ENCODE data around the gene KCND1.
A peak's percentile ranks its signal among the peaks of the same experiment; 100 is the strongest.

Gene KCND1

GRCh38 chrX:48971249-48972219, at the start of gene KCND1 (continued):
- no peak for TF ChIP-seq ZNF16 (tag by site-specific recombination; IDR thresholded peaks at IDR 0.05; ENCODE audit: low read depth)
- no peak for TF ChIP-seq MYNN (tag by site-specific recombination; IDR thresholded peaks at IDR 0.05; ENCODE audit: borderline replicate concordance)
- TF ChIP-seq ZBTB44 (tag by site-specific recombination; IDR thresholded peaks at IDR 0.05), result no peak
- peak; percentile 74 for TF ChIP-seq GLIS2 (tag by site-specific recombination; IDR thresholded peaks at IDR 0.05)
- no peak for TF ChIP-seq ZBTB49 (tag by site-specific recombination; IDR thresholded peaks at IDR 0.05; ENCODE audit: low read depth)
- TF ChIP-seq ZNF580 (tag by site-specific recombination; IDR thresholded peaks at IDR 0.05), result no peak
- TF ChIP-seq ZNF521 (tag by site-specific recombination; IDR thresholded peaks at IDR 0.05), result no peak
- TF ChIP-seq ZNF114 (tag by site-specific recombination; IDR thresholded peaks at IDR 0.05), result no peak
- TF ChIP-seq ZNF426 (tag by site-specific recombination; IDR thresholded peaks at IDR 0.05), result no peak
- no peak for TF ChIP-seq ZNF544 (tag by site-specific recombination; IDR thresholded peaks at IDR 0.05)
- no peak for TF ChIP-seq ZNF626 (tag by site-specific recombination; IDR thresholded peaks at IDR 0.05)
- no peak for TF ChIP-seq KLF8 (tag by site-specific recombination; IDR thresholded peaks at IDR 0.05)
- TF ChIP-seq ZSCAN30 (tag by site-specific recombination; IDR thresholded peaks at IDR 0.05), result no peak
- TF ChIP-seq ZNF747 (tag by site-specific recombination; IDR thresholded peaks at IDR 0.05), result no peak
- TF ChIP-seq ZNF23 (tag by site-specific recombination; IDR thresholded peaks at IDR 0.05; ENCODE audit: borderline replicate concordance), result no peak
- no peak for TF ChIP-seq ZFP37 (tag by site-specific recombination; IDR thresholded peaks at IDR 0.05)
- TF ChIP-seq, protein P1, sequence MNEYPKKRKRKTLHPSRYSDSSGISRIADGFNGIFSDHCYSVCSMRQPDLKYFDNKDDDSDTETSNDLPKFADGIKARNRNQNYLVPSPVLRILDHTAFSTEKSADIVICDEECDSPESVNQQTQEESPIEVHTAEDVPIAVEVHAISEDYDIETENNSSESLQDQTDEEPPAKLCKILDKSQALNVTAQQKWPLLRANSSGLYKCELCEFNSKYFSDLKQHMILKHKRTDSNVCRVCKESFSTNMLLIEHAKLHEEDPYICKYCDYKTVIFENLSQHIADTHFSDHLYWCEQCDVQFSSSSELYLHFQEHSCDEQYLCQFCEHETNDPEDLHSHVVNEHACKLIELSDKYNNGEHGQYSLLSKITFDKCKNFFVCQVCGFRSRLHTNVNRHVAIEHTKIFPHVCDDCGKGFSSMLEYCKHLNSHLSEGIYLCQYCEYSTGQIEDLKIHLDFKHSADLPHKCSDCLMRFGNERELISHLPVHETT (tag by site-specific recombination; IDR thresholded peaks at IDR 0.05), result no peak
- TF ChIP-seq HIC1 (tag by site-specific recombination; IDR thresholded peaks at IDR 0.05), result peak; percentile 59; the same call in 1 of the 2 replicates
- TF ChIP-seq ZNF664 (tag by site-specific recombination; IDR thresholded peaks at IDR 0.05), result no peak
- TF ChIP-seq PRDM1 (tag by site-specific recombination; IDR thresholded peaks at IDR 0.05), result no peak
- TF ChIP-seq, protein P2, sequence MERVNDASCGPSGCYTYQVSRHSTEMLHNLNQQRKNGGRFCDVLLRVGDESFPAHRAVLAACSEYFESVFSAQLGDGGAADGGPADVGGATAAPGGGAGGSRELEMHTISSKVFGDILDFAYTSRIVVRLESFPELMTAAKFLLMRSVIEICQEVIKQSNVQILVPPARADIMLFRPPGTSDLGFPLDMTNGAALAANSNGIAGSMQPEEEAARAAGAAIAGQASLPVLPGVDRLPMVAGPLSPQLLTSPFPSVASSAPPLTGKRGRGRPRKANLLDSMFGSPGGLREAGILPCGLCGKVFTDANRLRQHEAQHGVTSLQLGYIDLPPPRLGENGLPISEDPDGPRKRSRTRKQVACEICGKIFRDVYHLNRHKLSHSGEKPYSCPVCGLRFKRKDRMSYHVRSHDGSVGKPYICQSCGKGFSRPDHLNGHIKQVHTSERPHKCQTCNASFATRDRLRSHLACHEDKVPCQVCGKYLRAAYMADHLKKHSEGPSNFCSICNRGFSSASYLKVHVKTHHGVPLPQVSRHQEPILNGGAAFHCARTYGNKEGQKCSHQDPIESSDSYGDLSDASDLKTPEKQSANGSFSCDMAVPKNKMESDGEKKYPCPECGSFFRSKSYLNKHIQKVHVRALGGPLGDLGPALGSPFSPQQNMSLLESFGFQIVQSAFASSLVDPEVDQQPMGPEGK (tag by site-specific recombination; IDR thresholded peaks at IDR 0.05), result peak; percentile 48; the same call in 1 of the 2 replicates
- TF ChIP-seq MEIS1 (CRISPR knock-in tag; IDR thresholded peaks at IDR 0.05; ENCODE audit: borderline replicate concordance), result no peak
- no peak for TF ChIP-seq ZNF391 (tag by site-specific recombination; IDR thresholded peaks at IDR 0.05; ENCODE audit: borderline replicate concordance, low read depth)
- TF ChIP-seq OVOL3 (tag by site-specific recombination; IDR thresholded peaks at IDR 0.05), result no peak
- TF ChIP-seq ZFP41 (tag by site-specific recombination; IDR thresholded peaks at IDR 0.05; ENCODE audit: borderline replicate concordance), result no peak
- peak; percentile 67 for TF ChIP-seq ZNF341 (tag by site-specific recombination; IDR thresholded peaks at IDR 0.05; ENCODE audit: low read depth)
- 0 out of 2 replicates have a peak, but pooled peaks have one; percentile 23 for TF ChIP-seq ZXDB (tag by site-specific recombination; IDR thresholded peaks at IDR 0.05)
- no peak for TF ChIP-seq ZNF214 (tag by site-specific recombination; IDR thresholded peaks at IDR 0.05; ENCODE audit: borderline replicate concordance)
- TF ChIP-seq BCL11A (tag by site-specific recombination; IDR thresholded peaks at IDR 0.05; ENCODE audit: low read depth), result no peak

Measured in HEK293 (cell line).